ENCODE data around the gene CACFD1.

DNA sequence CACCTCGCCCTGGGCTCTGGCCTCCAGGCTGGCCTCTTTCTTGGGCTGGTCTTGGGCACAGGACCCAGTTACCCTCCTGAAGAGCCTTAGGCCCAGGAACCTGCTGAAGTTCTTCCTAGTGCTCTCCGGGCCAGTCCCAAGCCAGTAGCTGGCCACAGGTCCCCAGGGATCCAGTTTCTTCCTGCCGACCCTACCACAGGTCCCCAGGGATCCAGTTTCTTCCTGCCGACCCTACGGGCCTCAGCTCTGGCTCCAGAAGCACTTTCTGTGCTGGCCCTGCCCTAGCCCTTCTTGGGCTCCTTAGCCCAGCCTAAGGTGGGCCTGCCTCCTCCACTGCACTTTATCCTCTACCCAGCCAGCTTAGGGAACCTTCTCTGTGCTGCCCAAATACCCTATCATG, 18.2 kb upstream of the CACFD1 start:
- TF ChIP-seq POLR2AphosphoS5 (IDR thresholded peaks at IDR 0.05; ENCODE audit: low read depth, low read length) (no peak), POLR2A (IDR thresholded peaks at IDR 0.05; ENCODE audit: low read depth, low read length) (no peak), PAX5 (IDR thresholded peaks at IDR 0.05; ENCODE audit: insufficient read depth, low read length, severe bottlenecking) (no peak), POU2F2 (IDR thresholded peaks at IDR 0.05; ENCODE audit: low read depth, low read length) (no peak)
